GM19099 (cell line): ENCODE data around the gene ARMCX4.

Source experiments
- POLR2A ChIP-seq: IDR thresholded peaks from 3 replicates; pipeline ENCODE4 v1.6.1; 2011; ENCODE audit warnings: low read depth; ENCODE audit not compliant: insufficient read length; ENCODE audit errors: extremely low read depth

Gene ARMCX4

GRCh38 chrX:101485212-101485949 lies at the start of gene ARMCX4:
ARMCX4 (plus strand) TSS chrX:101485456; CDS start chrX:101488590, 3,134 bp downstream.
- no peak for TF ChIP-seq POLR2A

GRCh38 chrX:101442085-101442484 lies 43.2 kb upstream of the ARMCX4 start:
- no peak for TF ChIP-seq POLR2A

GRCh38 chrX:101449279-101449678 lies 36.0 kb upstream of the ARMCX4 start:
- no peak for TF ChIP-seq POLR2A

- TF ChIP-seq POLR2A = no peak
Observed at GRCh38 chrX:101450085-101450484, 35.2 kb upstream of the ARMCX4 start.

GRCh38 chrX:101450961-101451360 lies 34.3 kb upstream of the ARMCX4 start:
- no peak for TF ChIP-seq POLR2A

GRCh38 chrX:101452056-101452455 lies 33.2 kb upstream of the ARMCX4 start:
- no peak for TF ChIP-seq POLR2A

GRCh38 chrX:101460669-101461068 lies 24.6 kb upstream of the ARMCX4 start:
- no peak for TF ChIP-seq POLR2A

GRCh38 chrX:101462892-101463291 lies 22.4 kb upstream of the ARMCX4 start:
- no peak for TF ChIP-seq POLR2A

GRCh38 chrX:101478366-101478765 lies 6.9 kb upstream of the ARMCX4 start:
- no peak for TF ChIP-seq POLR2A

GRCh38 chrX:101482296-101482695 lies 3.0 kb upstream of the ARMCX4 start:
- no peak for TF ChIP-seq POLR2A

- TF ChIP-seq POLR2A = no peak
Observed at GRCh38 chrX:101483705-101484104, 1.6 kb upstream of the ARMCX4 start.

GRCh38 chrX:101484135-101484534 lies 1.1 kb upstream of the ARMCX4 start:
- TF ChIP-seq POLR2A = no peak

GRCh38 chrX:101488796-101489195 lies 3.5 kb downstream of the ARMCX4 start:
- TF ChIP-seq POLR2A = no peak

GRCh38 chrX:101491943-101492342 lies 6.7 kb downstream of the ARMCX4 start:
- no peak for TF ChIP-seq POLR2A

- no peak for TF ChIP-seq POLR2A
Observed at GRCh38 chrX:101493225-101493624, 8.0 kb downstream of the ARMCX4 start.

GRCh38 chrX:101507372-101507771 lies 22.1 kb downstream of the ARMCX4 start:
- TF ChIP-seq POLR2A = no peak

GRCh38 chrX:101507986-101508385 lies 22.7 kb downstream of the ARMCX4 start:
- no peak for TF ChIP-seq POLR2A
